ENCODE data around the gene RGS10. TPM values are rescaled to one million over a fixed set of nuclear protein-coding genes. Genes with fewer than 3 reads are reported as not detected.

RGS10 gene
- total RNA-seq, 4 donors from 2014 or later, result 3.0 to 64.2 (median 12.0) TPM

DNA sequence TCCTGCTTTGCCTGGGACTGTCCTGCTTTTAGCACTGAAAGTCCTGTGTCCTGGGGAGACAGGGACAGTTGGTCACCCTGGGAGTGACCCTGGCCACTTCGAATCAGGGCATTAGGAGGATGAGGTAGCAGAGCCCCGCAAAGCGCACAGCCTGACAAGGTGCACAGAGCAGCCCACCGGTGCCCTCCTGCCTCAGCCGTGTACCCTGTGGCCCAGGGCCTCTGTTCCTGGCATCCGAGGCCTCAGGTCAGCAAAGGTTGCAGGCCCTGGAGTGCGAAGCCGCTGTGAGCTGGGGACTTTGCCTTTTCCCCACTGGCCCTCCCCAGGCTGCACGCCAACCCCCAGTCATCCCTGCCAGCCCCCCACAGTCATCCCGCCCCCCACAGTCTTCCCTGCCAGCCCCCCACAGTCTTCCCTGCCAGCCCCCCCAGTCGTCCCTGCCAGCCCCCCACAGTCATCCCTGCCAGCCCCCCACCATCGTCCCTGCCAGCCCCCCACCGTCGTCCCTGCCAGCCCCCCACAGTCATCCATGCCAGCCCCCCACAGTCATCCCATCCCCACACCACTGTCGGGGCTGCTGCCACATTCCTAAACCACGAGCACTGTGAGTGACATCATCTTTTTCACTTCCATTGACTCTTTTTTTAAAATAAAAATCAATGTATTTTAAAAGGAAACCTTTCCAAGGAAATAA, 91.8 kb downstream of the RGS10 start:
- H3K9me3 ChIP-seq, result no peaks in the 10 kb centered on the region
- H3K27me3 ChIP-seq, result no peaks in the 10 kb centered on the region
- ATAC-seq, result no peak
- peak overlapping the region in 1 of 4 donors; percentile 59 for H3K27ac ChIP-seq
- DNase-seq, result no peak
- no peaks in the 10 kb centered on the region for H3K4me1 ChIP-seq
- H3K36me3 ChIP-seq, result no peaks in the 10 kb centered on the region
- intact Hi-C loops (cut with DNase I; ENCODE audit: low total_unique reads), result no loop called here
- in situ Hi-C loops (cut with MboI; ENCODE audit: low sequenced_read_pairs in 4 of 4), result no loop called here
- H3K4me3 ChIP-seq, result no peak overlapping the region
- TF ChIP-seq, protein P1, sequence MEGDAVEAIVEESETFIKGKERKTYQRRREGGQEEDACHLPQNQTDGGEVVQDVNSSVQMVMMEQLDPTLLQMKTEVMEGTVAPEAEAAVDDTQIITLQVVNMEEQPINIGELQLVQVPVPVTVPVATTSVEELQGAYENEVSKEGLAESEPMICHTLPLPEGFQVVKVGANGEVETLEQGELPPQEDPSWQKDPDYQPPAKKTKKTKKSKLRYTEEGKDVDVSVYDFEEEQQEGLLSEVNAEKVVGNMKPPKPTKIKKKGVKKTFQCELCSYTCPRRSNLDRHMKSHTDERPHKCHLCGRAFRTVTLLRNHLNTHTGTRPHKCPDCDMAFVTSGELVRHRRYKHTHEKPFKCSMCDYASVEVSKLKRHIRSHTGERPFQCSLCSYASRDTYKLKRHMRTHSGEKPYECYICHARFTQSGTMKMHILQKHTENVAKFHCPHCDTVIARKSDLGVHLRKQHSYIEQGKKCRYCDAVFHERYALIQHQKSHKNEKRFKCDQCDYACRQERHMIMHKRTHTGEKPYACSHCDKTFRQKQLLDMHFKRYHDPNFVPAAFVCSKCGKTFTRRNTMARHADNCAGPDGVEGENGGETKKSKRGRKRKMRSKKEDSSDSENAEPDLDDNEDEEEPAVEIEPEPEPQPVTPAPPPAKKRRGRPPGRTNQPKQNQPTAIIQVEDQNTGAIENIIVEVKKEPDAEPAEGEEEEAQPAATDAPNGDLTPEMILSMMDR (IDR thresholded peaks at IDR 0.05 in 4 of 5, conservative IDR thresholded peaks at IDR 0.05 in 1 of 5), result no peak
- TF ChIP-seq POLR2A (IDR thresholded peaks at IDR 0.05), result no peak

Other genes with a start within 250 kb of the RGS10 start
- 10 to 100 TPM; 50.5 to 81.5 (median 68.4) TPM for gene TIAL1, start 54.2 kb upstream of the RGS10 start, total RNA-seq
- gene BAG3, start 108.7 kb upstream of the RGS10 start, total RNA-seq, result 100 to 1,000 TPM; 337 to 626 (median 393) TPM
- 10 to 100 TPM in 2 of 4 donors, 1 to 10 TPM in 2; 8.7 to 11.6 (median 10.5) TPM for gene INPP5F, start 183.3 kb upstream of the RGS10 start, total RNA-seq